Caco-2 (cell line): ENCODE results near the gene PDGFD. TPM values are rescaled to one million over a fixed set of nuclear protein-coding genes. Genes with fewer than 3 reads are reported as not detected.

ENCODE experiments used
- BruUV-seq: library from RNA; stranded (reverse); fragments of 400-500 nt; replicated peaks from 2 replicates; lab custom pipeline; 2021; lab: Mats Ljungman, UMichigan
- CTCF ChIA-PET: fragments of 300-600 bp; sonication (Branson Sonifier 250); formaldehyde crosslinking; loops from one replicate; lab custom pipeline; 2022; ENCODE audit warnings: antibody characterized with exemption; lab: Charles Lee
- POLR2A ChIA-PET: fragments of 300-600 bp; sonication (Branson Sonifier 250); formaldehyde crosslinking; loops from one replicate; lab custom pipeline; 2022; ENCODE audit warnings: antibody characterized with exemption; lab: Charles Lee
- DNase-seq, 2 experiments: peaks; one replicate each; pipeline versions ENCODE4 v3.0.0 to v3.0.0-alpha.2; 2020 to 2022
- H3K27me3 ChIP-seq: replicated peaks from 2 replicates; pipeline ENCODE4 v1.6.0; 2011; ENCODE audit warnings: low read length; ENCODE audit not compliant: control insufficient read depth, insufficient read depth
- H3K36me3 ChIP-seq: 2 replicates; pipeline ENCODE4 v1.5.1; 2011; ENCODE audit warnings: low read length; ENCODE audit not compliant: control insufficient read depth, insufficient read depth
- H3K4me1 ChIP-seq: fragments of 250-450 bp; sonication (Bioruptor Pico); 2 replicates; pipeline ENCODE4 v1.5.1; 2020; ENCODE audit warnings: mild to moderate bottlenecking
- H3K4me3 ChIP-seq: 2 replicates; pipeline ENCODE4 v1.5.1; 2011; ENCODE audit warnings: low read depth, mild to moderate bottlenecking, control low read depth, low read length
- H3K9me3 ChIP-seq: fragments of 250-450 bp; sonication (Bioruptor Pico); 2 replicates; pipeline ENCODE4 v1.5.1; 2020; ENCODE audit warnings: mild to moderate bottlenecking, moderate library complexity
- H3K27ac Mint-ChIP-seq: one replicate; pipeline ENCODE4 v1.8.0; 2022; ENCODE audit warnings: mixed read lengths; ENCODE audit not compliant: unreplicated experiment
- H3K27me3 Mint-ChIP-seq: one replicate; pipeline ENCODE4 v1.8.0; 2022; ENCODE audit warnings: mixed read lengths; ENCODE audit not compliant: insufficient read depth, unreplicated experiment
- H3K36me3 Mint-ChIP-seq: one replicate; pipeline ENCODE4 v1.8.0; 2022; ENCODE audit warnings: mild to moderate bottlenecking, mixed read lengths; ENCODE audit not compliant: insufficient read depth, unreplicated experiment
- H3K4me1 Mint-ChIP-seq: one replicate; pipeline ENCODE4 v1.8.0; 2022; ENCODE audit warnings: low read depth, mixed read lengths; ENCODE audit not compliant: unreplicated experiment
- H3K4me3 Mint-ChIP-seq: one replicate; pipeline ENCODE4 v1.8.0; 2022; ENCODE audit warnings: mild to moderate bottlenecking, moderate library complexity, mixed read lengths; ENCODE audit not compliant: unreplicated experiment
- H3K9me3 Mint-ChIP-seq: one replicate; pipeline ENCODE4 v1.8.0; 2022; ENCODE audit warnings: mixed read lengths; ENCODE audit not compliant: unreplicated experiment
- CTCF ChIP-seq, 2 experiments: fragments of 200-600 bp in 1 of 2; IDR thresholded peaks; 1 replicate in 1 of 2; 2 replicates in 1 of 2; pipeline versions ENCODE4 v1.5.1 to v1.8.0; 2011 to 2022; ENCODE audit warnings: antibody characterized with exemption in 1 of 2, control low read depth in 1 of 2, inconsistent platforms in 1 of 2, low read depth in 1 of 2, low read length in 1 of 2, mild to moderate bottlenecking in 1 of 2, moderate library complexity in 1 of 2; ENCODE audit not compliant: insufficient read depth in 1 of 2, severe bottlenecking in 1 of 2, unreplicated experiment in 1 of 2
- intact Hi-C: fragments of 100-400 bp; cut with micrococcal nuclease; formaldehyde crosslinking; loops from one replicate; pipeline ENCODE4 v1.10.0; 2022; ENCODE audit not compliant: unreplicated experiment
- total RNA-seq: library from RNA; stranded (reverse); gene quantifications from 2 replicates; pipeline ENCODE4 v1.2.3, GENCODE V29; 2022

PDGFD gene
- total RNA-seq, 1 experiment from 2014 or later, result not detected

- no peak overlapping the region for H3K27ac Mint-ChIP-seq
- no peaks in the 10 kb centered on the region for H3K27me3 ChIP-seq
- H3K4me1 Mint-ChIP-seq, result no peaks in the 10 kb centered on the region
- no peak overlapping the region for H3K4me3 Mint-ChIP-seq
- intact Hi-C loops, result no loop called here
- no TSS peak for BruUV-seq
- H3K9me3 ChIP-seq, result no peaks in the 10 kb centered on the region
- no peak for TF ChIP-seq CTCF (IDR thresholded peaks at IDR 0.05; ENCODE audit: insufficient read depth in 1 of 2, low read depth in 1 of 2, low read length in 1 of 2, severe bottlenecking in 1 of 2, unreplicated experiment in 1 of 2)
- no peaks in the 10 kb centered on the region for H3K4me1 ChIP-seq
- CTCF ChIA-PET, result no interaction called here
- H3K4me3 ChIP-seq, result no peak overlapping the region
- no peaks in the 10 kb centered on the region for H3K36me3 ChIP-seq
- POLR2A ChIA-PET, result no interaction called here
- H3K36me3 Mint-ChIP-seq, result no peaks in the 10 kb centered on the region
- DNase-seq, result no peak
- peaks cover 13% of the 10 kb centered on the region for H3K9me3 Mint-ChIP-seq
- H3K27me3 Mint-ChIP-seq, result no peaks in the 10 kb centered on the region
Observed at GRCh38 chr11:104148706-104149105, 15.2 kb downstream of the PDGFD start.

GRCh38 chr11:104148074-104148473, 15.9 kb downstream of the PDGFD start:
- Mint-ChIP-seq H3K9me3 (peaks cover 13% of the 10 kb centered on the region), H3K4me1 (no peaks in the 10 kb centered on the region), H3K36me3 (no peaks in the 10 kb centered on the region), H3K27ac (no peak overlapping the region), H3K4me3 (no peak overlapping the region), H3K27me3 (no peaks in the 10 kb centered on the region)
- intact Hi-C loops, result no loop called here
- H3K4me3 ChIP-seq, result no peak overlapping the region
- ChIA-PET CTCF (no interaction called here), POLR2A (no interaction called here)
- no peak for DNase-seq
- no peaks in the 10 kb centered on the region for H3K36me3 ChIP-seq
- no peaks in the 10 kb centered on the region for H3K4me1 ChIP-seq
- H3K9me3 ChIP-seq, result no peaks in the 10 kb centered on the region
- BruUV-seq, result no TSS peak
- TF ChIP-seq CTCF (IDR thresholded peaks at IDR 0.05; ENCODE audit: insufficient read depth in 1 of 2, low read depth in 1 of 2, low read length in 1 of 2, severe bottlenecking in 1 of 2, unreplicated experiment in 1 of 2), result no peak
- no peaks in the 10 kb centered on the region for H3K27me3 ChIP-seq

DNA sequence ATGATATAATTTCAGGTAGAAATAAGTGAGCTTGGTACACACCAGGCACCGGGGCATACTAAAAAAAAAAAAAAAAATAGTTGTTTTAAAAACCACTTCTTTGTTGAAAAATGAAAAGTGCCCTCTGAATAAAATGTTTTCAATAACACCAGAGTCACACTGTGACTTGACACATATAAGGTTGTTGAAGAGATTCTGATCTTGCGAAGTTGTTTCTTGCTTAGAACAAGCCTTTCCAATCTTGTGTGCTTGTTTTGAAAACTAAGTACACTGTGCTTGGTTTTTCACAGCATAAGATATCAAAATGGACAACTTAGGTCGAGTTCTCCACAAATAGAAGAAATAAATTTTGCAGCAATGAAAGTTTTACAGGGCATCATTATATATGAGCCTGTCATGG, 17.0 kb downstream of the PDGFD start:
- H3K36me3 ChIP-seq, result no peaks in the 10 kb centered on the region
- no peak for DNase-seq
- no peaks in the 10 kb centered on the region for H3K36me3 Mint-ChIP-seq
- no peaks in the 10 kb centered on the region for H3K27me3 Mint-ChIP-seq
- no peaks in the 10 kb centered on the region for H3K27me3 ChIP-seq
- intact Hi-C loops, result no loop called here
- no peak overlapping the region for H3K4me3 ChIP-seq
- no peak for TF ChIP-seq CTCF (IDR thresholded peaks at IDR 0.05; ENCODE audit: insufficient read depth in 1 of 2, low read depth in 1 of 2, low read length in 1 of 2, severe bottlenecking in 1 of 2, unreplicated experiment in 1 of 2)
- H3K4me1 ChIP-seq, result no peaks in the 10 kb centered on the region
- H3K27ac Mint-ChIP-seq, result no peak overlapping the region
- no TSS peak for BruUV-seq
- ChIA-PET POLR2A (no interaction called here), CTCF (no interaction called here)
- H3K4me3 Mint-ChIP-seq, result no peak overlapping the region
- H3K4me1 Mint-ChIP-seq, result no peaks in the 10 kb centered on the region
- H3K9me3 ChIP-seq, result no peaks in the 10 kb centered on the region
- peaks cover 13% of the 10 kb centered on the region for H3K9me3 Mint-ChIP-seq
